Measurements from ENCODE around the gene TSC22D4.
"Not testable (repeated sequence)": the region's sequence is repeated elsewhere in the genome, so short reads cannot be mapped to it uniquely, and the experiment has no call there.

- not testable (repeated sequence) for TF ChIP-seq CTCF (conservative IDR thresholded peaks at IDR 0.05; ENCODE audit: low read length); EZH2phosphoT487 (IDR thresholded peaks at IDR 0.05; ENCODE audit: borderline replicate concordance, low read depth, low read length)
These were observed 21.7 kb upstream of the TSC22D4 start for GRCh38 chr7:100500743-100501142.

Measured in OCI-LY7 (cell line).